ENCODE results near the gene JARID2.
"Not testable (repeated sequence)": the region's sequence is repeated elsewhere in the genome, so short reads cannot be mapped to it uniquely, and the experiment has no call there.

Gene JARID2

DNA sequence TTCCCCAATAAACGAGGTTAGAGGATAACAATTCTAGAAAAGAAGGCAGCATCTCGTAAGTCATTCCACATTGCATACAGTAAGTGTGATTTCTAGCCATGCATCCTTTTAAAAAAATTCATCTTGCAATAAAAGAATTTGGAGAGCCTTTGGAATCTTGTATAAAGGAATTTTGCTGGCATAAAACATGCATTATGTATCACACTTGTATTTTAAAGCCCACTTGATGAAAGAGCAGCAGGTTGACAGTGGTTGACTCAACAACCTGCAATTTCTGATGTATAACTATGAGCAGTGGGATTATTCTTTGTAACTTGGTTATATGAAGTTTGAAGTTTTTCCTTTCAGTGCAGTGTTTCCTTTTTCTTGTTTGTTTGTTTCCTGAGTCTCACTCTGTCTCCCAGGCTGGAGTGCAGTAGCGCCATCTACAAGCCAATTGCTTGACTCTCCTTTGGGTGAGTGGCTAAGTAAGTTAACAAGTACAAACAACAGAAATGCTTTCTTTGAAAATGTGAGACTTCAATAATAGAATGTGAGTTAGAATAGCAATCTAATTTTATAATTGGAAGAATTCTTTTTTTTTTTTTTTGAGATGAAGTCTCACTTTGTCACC lies 39.9 kb downstream of the JARID2 start:
- FAIRE-seq (no peak), DNase-seq (ENCODE audit: insufficient read length, low spot score) (no peak)
- no peak for TF ChIP-seq SPI1 (IDR thresholded peaks at IDR 0.05; ENCODE audit: low read depth, low read length)
- TF ChIP-seq POLR2A (IDR thresholded peaks at IDR 0.05; ENCODE audit: low read depth, low read length), result no peak
- no peak for TF ChIP-seq POU2F2 (IDR thresholded peaks at IDR 0.05; ENCODE audit: low read depth, low read length)
- no peak for TF ChIP-seq POLR2AphosphoS5 (IDR thresholded peaks at IDR 0.05; ENCODE audit: low read depth, low read length)
- TF ChIP-seq TAF1 (IDR thresholded peaks at IDR 0.05; ENCODE audit: low read depth, low read length), result no peak
- no peak for TF ChIP-seq PAX5 (IDR thresholded peaks at IDR 0.05; ENCODE audit: insufficient read depth, low read length, severe bottlenecking)

DNA sequence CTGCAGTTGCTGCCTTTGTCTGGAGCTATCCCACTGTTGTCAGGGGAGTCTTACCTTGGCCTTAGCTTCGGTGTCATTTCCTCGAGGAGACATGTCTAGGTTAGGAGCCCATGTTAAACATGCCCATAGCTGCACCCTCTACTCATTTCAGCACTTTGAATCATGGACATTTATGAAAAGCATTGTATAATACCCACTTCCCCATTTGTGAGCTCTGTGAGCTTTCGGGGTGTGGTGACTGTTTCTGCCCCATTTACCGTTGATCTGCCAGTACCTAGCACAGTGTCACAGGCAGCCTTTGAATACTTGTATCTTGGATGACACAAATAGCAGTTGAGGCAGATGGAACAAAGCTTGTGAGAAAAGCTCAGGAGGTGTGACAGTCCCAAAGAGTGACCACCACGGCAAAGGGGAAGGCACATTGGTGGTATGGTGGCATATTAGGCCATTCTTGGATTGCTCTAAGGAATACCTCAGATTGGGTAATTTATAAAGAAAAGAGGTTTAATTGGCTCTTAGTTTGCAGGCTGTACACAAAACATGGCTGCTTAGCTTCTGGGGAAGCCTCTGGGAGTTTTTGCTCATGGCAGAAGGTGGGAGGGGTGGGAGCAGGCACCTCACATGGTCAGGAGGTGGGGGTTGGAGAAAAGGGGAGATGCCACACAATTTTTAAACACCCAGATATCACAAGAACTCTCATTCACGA lies 42.0 kb downstream of the JARID2 start:
- TF ChIP-seq POU2F2 (IDR thresholded peaks at IDR 0.05; ENCODE audit: low read depth, low read length), result 0 out of 2 replicates have a peak, but pooled peaks have one; percentile 47
- peak; percentile 100 for TF ChIP-seq SPI1 (IDR thresholded peaks at IDR 0.05; ENCODE audit: low read depth, low read length)
- TF ChIP-seq POLR2A (IDR thresholded peaks at IDR 0.05; ENCODE audit: low read depth, low read length), result 0 out of 2 replicates have a peak, but pooled peaks have one; percentile 41
- TF ChIP-seq POLR2AphosphoS5 (IDR thresholded peaks at IDR 0.05; ENCODE audit: low read depth, low read length), result no peak
- peak; percentile 95 for FAIRE-seq
- peak; percentile 56 for DNase-seq (ENCODE audit: insufficient read length, low spot score)

- TF ChIP-seq PAX5 (IDR thresholded peaks at IDR 0.05; ENCODE audit: insufficient read depth, low read length, severe bottlenecking) (no peak), POLR2A (IDR thresholded peaks at IDR 0.05; ENCODE audit: low read depth, low read length) (no peak), POLR2AphosphoS5 (IDR thresholded peaks at IDR 0.05; ENCODE audit: low read depth, low read length) (no peak), POU2F2 (IDR thresholded peaks at IDR 0.05; ENCODE audit: low read depth, low read length) (no peak), SPI1 (IDR thresholded peaks at IDR 0.05; ENCODE audit: low read depth, low read length) (no peak)
- FAIRE-seq, result no peak
Observed at GRCh38 chr6:15288856-15289255, 43.0 kb downstream of the JARID2 start.

DNA sequence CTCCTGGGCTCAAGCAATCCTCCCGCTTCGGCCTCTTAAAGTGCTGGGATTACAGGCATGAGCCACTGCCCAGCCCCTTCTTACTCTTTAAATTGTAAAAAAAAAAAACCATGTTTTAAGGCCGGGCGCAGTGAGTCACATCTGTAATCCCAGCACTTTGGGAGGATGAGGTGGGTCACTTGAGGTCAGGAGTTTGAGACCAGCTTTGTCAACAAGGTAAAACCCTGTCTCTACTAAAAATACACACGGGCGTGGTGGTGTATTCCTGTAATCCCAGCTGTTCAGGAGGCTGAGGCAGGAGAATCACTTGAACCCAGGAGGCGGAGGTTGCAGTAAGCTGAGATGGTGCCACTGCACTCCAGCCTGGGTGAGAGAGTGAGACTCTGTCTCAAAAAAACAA lies 43.6 kb downstream of the JARID2 start:
- DNase-seq (ENCODE audit: insufficient read length, low spot score); FAIRE-seq: not testable (repeated sequence)

More at GRCh38 chr6:15288856-15289255, 43.0 kb downstream of the JARID2 start:
- no peak for DNase-seq (ENCODE audit: insufficient read length, low spot score)

- TF ChIP-seq POLR2AphosphoS5 (IDR thresholded peaks at IDR 0.05; ENCODE audit: low read depth, low read length) (no peak), PAX5 (IDR thresholded peaks at IDR 0.05; ENCODE audit: insufficient read depth, low read length, severe bottlenecking) (no peak), SPI1 (IDR thresholded peaks at IDR 0.05; ENCODE audit: low read depth, low read length) (no peak), POLR2A (IDR thresholded peaks at IDR 0.05; ENCODE audit: low read depth, low read length) (no peak), POU2F2 (IDR thresholded peaks at IDR 0.05; ENCODE audit: low read depth, low read length) (no peak), TAF1 (IDR thresholded peaks at IDR 0.05; ENCODE audit: low read depth, low read length) (no peak)
- no peak for DNase-seq (ENCODE audit: insufficient read length, low spot score)
- FAIRE-seq, result peak; percentile 31
Observed at GRCh38 chr6:15290067-15290680, 44.3 kb downstream of the JARID2 start.

DNA sequence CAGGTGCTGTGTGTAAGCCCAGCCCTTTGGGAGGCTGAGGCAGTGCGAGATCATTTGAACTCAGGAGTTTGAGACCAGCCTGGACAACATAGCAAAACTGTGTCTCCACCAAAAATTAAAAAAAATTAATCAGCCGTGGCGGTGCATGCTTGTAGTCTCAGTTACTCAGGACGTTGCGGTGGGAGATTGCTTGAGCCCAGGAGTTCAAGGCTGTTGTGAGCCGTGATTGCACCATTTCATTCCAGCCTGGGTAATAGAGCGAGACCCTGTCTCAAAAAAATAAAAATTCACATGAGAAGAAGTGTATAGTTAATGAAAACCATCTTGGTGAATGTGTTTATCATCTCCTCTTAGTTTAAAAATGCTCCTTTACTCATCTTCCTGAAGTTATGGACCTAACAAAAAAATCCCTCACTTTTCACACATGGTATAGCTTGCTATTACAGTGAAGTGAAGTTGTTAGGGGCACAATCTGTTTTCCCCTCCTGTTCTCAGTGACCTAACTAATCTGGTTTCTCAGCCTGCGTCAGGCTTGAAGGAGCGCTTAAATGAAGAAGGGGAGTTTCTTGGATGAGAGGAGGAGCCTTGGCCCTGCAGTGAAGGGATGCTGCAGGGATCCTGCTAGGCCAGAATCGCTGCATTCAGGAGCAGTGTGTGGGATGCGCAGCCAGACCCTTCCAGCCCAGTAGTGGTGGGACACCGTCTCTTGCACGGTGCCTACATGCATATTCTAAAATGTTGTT lies 45.3 kb downstream of the JARID2 start:
- TF ChIP-seq POU2F2 (IDR thresholded peaks at IDR 0.05; ENCODE audit: low read depth, low read length), result no peak
- TF ChIP-seq POLR2AphosphoS5 (IDR thresholded peaks at IDR 0.05; ENCODE audit: low read depth, low read length), result no peak
- no peak for TF ChIP-seq POLR2A (IDR thresholded peaks at IDR 0.05; ENCODE audit: low read depth, low read length)
- no peak for TF ChIP-seq SPI1 (IDR thresholded peaks at IDR 0.05; ENCODE audit: low read depth, low read length)
- TF ChIP-seq TAF1 (IDR thresholded peaks at IDR 0.05; ENCODE audit: low read depth, low read length), result no peak
- no peak for TF ChIP-seq PAX5 (IDR thresholded peaks at IDR 0.05; ENCODE audit: insufficient read depth, low read length, severe bottlenecking)
- no peak for FAIRE-seq
- DNase-seq (ENCODE audit: insufficient read length, low spot score), result no peak

DNA sequence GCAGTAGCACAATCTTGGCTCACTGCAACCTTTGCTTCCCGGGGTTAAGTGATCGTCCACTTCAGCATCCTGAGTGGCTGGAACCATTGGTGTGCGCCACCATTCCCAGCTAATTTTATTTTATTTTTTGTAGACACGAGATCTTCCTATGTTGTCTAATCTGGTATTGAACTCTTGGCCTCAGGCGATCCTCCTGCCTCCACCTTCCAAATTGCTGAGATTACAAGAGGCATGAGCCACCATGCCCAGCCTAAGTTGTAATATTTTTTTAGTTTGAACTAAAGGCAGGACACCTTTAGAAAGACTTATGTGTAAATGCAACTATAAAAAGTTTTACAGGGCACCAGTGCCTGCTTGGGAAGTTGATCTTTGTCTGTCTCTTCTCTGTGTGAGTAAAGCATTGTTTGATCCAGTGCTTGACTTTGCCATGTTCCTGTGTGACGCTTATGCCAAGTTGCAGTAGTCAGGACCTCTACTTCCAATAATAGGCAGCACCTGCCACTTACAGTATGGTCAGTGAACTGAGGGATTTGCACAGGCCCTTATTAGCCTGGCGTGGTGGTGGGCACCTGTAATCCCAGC lies 46.9 kb downstream of the JARID2 start:
- TF ChIP-seq POLR2A (IDR thresholded peaks at IDR 0.05; ENCODE audit: low read depth, low read length), result no peak
- TF ChIP-seq POLR2AphosphoS5 (IDR thresholded peaks at IDR 0.05; ENCODE audit: low read depth, low read length), result no peak
- no peak for TF ChIP-seq PAX5 (IDR thresholded peaks at IDR 0.05; ENCODE audit: insufficient read depth, low read length, severe bottlenecking)
- TF ChIP-seq POU2F2 (IDR thresholded peaks at IDR 0.05; ENCODE audit: low read depth, low read length), result no peak
- TF ChIP-seq SPI1 (IDR thresholded peaks at IDR 0.05; ENCODE audit: low read depth, low read length), result no peak
- TF ChIP-seq TAF1 (IDR thresholded peaks at IDR 0.05; ENCODE audit: low read depth, low read length), result no peak
- DNase-seq (ENCODE audit: insufficient read length, low spot score), result no peak
- FAIRE-seq, result no peak

DNA sequence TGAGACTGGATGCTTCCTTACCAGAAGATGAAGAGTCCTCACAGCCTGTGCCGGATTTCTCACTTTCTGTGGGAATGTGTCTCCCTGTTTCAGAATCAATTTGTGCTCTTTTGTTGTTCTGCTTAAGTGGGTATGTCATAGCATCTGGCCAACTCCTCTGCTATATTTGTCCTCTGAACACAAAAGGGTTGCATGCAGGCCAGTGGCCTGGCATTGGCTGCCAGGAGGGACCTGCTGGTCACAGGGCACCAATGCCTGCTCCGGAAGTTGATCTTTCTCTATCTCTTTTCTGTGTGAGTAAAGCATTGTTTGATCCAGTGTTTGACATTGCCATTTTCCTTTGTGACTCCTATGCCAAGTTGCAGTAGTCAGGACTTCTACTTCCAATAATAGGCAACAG lies 47.8 kb downstream of the JARID2 start:
- DNase-seq (ENCODE audit: insufficient read length, low spot score), result no peak
- no peak for TF ChIP-seq POU2F2 (IDR thresholded peaks at IDR 0.05; ENCODE audit: low read depth, low read length)
- no peak for TF ChIP-seq SPI1 (IDR thresholded peaks at IDR 0.05; ENCODE audit: low read depth, low read length)
- FAIRE-seq, result no peak

DNA sequence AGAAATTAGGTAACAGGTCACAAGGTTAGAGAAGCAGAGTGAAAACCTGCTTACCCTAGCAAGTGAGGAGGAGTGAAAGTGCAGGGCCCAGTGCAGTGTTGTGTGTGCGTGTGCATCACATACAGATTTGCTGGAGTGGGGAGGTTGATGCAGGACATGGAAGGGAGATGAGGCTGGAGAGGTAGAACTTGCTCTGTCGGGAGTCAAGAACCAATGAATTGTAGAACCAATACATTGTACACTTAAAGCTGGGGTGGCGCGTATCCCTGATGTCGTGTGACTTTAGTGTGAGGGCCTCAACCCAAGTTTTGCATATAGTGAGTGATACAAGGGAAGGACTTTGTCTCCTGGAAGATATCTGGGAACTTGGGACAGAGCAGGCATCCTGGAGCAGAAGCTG lies 48.6 kb downstream of the JARID2 start:
- no peak for FAIRE-seq
- TF ChIP-seq TAF1 (IDR thresholded peaks at IDR 0.05; ENCODE audit: low read depth, low read length) (no peak), POLR2A (IDR thresholded peaks at IDR 0.05; ENCODE audit: low read depth, low read length) (no peak), POLR2AphosphoS5 (IDR thresholded peaks at IDR 0.05; ENCODE audit: low read depth, low read length) (no peak), POU2F2 (IDR thresholded peaks at IDR 0.05; ENCODE audit: low read depth, low read length) (no peak), PAX5 (IDR thresholded peaks at IDR 0.05; ENCODE audit: insufficient read depth, low read length, severe bottlenecking) (no peak), SPI1 (IDR thresholded peaks at IDR 0.05; ENCODE audit: low read depth, low read length) (no peak)
- no peak for DNase-seq (ENCODE audit: insufficient read length, low spot score)
